NB4 (cell line): Measurements from ENCODE around the gene SCAI.

Experiments used
- DNase-seq: peaks from one replicate; pipeline ENCODE4 v3.0.0; 2010; ENCODE audit warnings: low read depth
- H3K4me3 ChIP-seq: one replicate; pipeline ENCODE4 v1.5.1; 2011; ENCODE audit warnings: mild to moderate bottlenecking, low read depth, low read length, moderate library complexity
- MAX ChIP-seq: IDR thresholded peaks from 2 replicates; pipeline ENCODE4 v1.6.1; 2011; ENCODE audit warnings: low read depth, low read length
- MYC ChIP-seq: IDR thresholded peaks from 2 replicates; pipeline ENCODE4 v1.6.1; 2011; ENCODE audit warnings: low read depth, low read length
- POLR2A ChIP-seq: IDR thresholded peaks from 2 replicates; pipeline ENCODE4 v1.6.1; 2011; ENCODE audit warnings: mild to moderate bottlenecking; ENCODE audit not compliant: insufficient read length; ENCODE audit errors: extremely low read depth
- TF ChIP-seq, protein P1 (sequence below): IDR thresholded peaks from one replicate; pipeline ENCODE4 v1.5.1; 2012; ENCODE audit warnings: low read depth, low read length

Gene SCAI

DNA sequence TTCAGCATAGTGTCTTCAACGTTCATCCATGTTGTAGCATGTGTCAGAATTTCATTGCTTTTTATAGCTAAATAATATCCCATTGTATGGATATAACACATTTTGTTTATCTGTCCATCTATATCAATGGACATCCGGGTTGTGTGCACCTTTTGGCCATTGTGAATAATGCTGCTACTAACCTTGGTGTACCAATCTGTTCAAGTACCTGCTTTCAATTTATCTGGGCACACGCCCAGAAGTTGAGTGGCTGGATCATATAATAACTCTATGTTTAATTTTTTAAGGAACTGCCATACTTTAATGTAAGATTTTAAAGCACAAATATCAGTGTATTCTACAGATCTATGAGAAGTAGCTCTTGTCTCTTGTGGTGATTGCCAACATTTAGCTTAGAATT, 43.5 kb downstream of the SCAI start:
- DNase-seq, result no peak
- no peak overlapping the region for H3K4me3 ChIP-seq
- TF ChIP-seq POLR2A (no peak), MAX (no peak), MYC (no peak)
- TF ChIP-seq, protein P1, sequence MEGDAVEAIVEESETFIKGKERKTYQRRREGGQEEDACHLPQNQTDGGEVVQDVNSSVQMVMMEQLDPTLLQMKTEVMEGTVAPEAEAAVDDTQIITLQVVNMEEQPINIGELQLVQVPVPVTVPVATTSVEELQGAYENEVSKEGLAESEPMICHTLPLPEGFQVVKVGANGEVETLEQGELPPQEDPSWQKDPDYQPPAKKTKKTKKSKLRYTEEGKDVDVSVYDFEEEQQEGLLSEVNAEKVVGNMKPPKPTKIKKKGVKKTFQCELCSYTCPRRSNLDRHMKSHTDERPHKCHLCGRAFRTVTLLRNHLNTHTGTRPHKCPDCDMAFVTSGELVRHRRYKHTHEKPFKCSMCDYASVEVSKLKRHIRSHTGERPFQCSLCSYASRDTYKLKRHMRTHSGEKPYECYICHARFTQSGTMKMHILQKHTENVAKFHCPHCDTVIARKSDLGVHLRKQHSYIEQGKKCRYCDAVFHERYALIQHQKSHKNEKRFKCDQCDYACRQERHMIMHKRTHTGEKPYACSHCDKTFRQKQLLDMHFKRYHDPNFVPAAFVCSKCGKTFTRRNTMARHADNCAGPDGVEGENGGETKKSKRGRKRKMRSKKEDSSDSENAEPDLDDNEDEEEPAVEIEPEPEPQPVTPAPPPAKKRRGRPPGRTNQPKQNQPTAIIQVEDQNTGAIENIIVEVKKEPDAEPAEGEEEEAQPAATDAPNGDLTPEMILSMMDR, result no peak

- TF ChIP-seq POLR2A (no peak), MYC (no peak), MAX (no peak)
- TF ChIP-seq, protein P1, result no peak
- H3K4me3 ChIP-seq, result no peak overlapping the region
- no peak for DNase-seq
These were observed 47.4 kb downstream of the SCAI start for GRCh38 chr9:125095821-125096443.

- TF ChIP-seq MAX (no peak), POLR2A (no peak), MYC (no peak)
- TF ChIP-seq, protein P1, result no peak
- H3K4me3 ChIP-seq, result no peak overlapping the region
- no peak for DNase-seq
These were observed 52.2 kb downstream of the SCAI start for GRCh38 chr9:125091121-125091520.

DNA sequence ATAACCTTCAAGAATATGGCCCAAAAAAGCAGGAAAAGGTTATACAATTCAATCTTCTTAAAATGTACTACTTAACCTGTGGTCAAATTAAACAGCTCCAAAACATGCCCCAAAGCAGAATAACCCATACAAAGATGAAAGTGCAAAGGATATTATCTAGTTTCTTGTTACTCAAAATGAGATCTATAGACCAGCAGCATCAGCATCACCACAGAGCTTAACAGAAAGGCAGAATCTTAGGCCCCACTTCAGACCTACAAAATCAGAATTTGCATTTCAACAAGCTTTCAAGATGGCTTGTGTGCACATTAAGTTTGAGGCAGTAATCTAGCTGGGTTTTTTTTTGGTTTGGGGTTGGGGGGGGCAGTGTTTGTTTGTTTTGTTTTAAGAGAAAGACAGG, 54.0 kb downstream of the SCAI start:
- no peak overlapping the region for H3K4me3 ChIP-seq
- DNase-seq, result no peak
- no peak for TF ChIP-seq MYC
- TF ChIP-seq, protein P1, result no peak
- no peak for TF ChIP-seq MAX
- no peak for TF ChIP-seq POLR2A

DNA sequence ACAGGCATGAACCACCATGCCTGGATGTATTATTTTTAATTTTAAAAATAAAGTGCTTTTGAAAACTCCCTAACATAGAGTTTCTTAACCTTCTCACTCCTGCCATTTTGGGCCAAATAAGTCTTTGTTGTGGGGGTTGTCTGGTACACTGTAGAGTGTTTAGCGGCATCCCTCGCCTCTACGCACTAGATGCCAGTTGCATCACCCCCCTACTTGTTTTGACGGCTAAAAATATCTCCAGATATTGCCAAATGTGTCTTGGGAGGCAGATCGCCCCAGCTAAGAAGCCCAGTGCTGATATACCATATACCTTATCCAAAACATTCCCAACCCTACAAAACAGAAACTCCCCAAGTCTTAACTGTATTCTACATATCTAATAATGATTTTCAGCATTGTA, 54.6 kb downstream of the SCAI start:
- TF ChIP-seq, protein P1, result no peak
- TF ChIP-seq POLR2A (no peak), MAX (no peak), MYC (no peak)
- DNase-seq, result no peak
- no peak overlapping the region for H3K4me3 ChIP-seq
